ENCODE results near the gene FLNB.

FLNB gene

DNA sequence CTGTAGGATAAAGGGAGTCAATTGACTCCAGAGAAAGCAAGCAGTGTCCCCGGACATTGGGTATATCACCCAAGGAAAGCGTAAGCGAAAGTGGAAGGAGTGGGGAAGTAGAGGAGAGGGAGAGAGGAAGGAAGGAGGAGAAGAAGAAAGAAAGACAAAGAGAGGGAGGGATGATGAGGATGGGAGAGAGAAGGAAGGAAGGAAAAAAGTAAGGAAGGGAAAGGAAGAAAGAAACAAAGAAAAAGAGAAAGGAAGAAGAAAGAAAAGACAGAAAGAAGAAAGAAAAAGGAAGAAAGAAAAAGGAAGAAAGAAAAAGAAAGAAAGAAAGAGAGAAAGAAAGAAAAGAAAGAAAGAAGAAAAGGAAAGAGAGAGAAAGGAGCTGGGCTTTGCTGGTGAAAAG, 201.7 kb downstream of the FLNB start:
- DNase-seq (ENCODE audit: insufficient read length, low spot score) = no peak
- no peak for FAIRE-seq
- no peak for TF ChIP-seq POLR2A (IDR thresholded peaks at IDR 0.05; ENCODE audit: low read depth, low read length)
- no peak for TF ChIP-seq POLR2AphosphoS5 (IDR thresholded peaks at IDR 0.05; ENCODE audit: low read depth, low read length)
- no peak for TF ChIP-seq TAF1 (IDR thresholded peaks at IDR 0.05; ENCODE audit: low read depth, low read length)
- no peak for TF ChIP-seq POU2F2 (IDR thresholded peaks at IDR 0.05; ENCODE audit: low read depth, low read length)
- TF ChIP-seq SPI1 (IDR thresholded peaks at IDR 0.05; ENCODE audit: low read depth, low read length) = no peak
- TF ChIP-seq PAX5 (IDR thresholded peaks at IDR 0.05; ENCODE audit: insufficient read depth, low read length, severe bottlenecking) = no peak

DNA sequence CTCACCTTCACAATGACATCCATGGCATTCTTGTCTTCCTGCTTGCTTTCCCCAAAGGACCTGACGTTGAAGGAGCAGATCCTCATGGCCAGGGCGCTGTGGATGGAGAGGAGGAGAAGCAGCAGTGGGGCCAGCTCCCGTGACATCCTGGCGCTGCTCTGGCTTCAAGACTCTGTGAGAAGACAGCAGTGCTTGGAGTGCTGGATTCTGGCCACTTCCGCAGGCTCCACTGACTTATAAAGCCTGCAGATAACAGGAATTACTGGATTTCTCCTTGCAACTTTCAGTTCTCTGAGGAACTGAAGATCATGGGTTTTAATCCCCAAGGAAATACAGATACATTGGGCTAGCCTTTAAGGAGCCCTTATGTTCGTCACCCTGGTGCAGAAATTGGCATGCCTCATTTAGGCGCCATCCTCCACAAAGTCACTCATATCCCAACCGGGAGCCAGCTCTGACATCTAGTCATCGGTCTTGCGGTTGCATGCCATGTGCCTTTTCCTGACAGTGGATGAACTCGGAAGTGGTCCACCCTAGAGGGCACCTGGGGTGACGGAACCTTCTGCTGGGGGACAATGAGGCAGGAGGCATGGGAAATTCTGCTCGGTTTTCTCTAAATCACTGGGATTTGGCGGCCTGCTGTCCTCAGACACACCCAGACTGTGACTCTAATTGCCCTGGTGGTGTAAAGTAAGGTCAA, 202.7 kb downstream of the FLNB start, which contains the start of gene DNASE1L3:
Gene DNASE1L3 (minus strand): TSS at position 212 of the 700 bp plus-strand sequence. CDS start 66 bp downstream, at position 146.
- TF ChIP-seq TAF1 (IDR thresholded peaks at IDR 0.05; ENCODE audit: low read depth, low read length) (no peak), POU2F2 (IDR thresholded peaks at IDR 0.05; ENCODE audit: low read depth, low read length) (no peak), PAX5 (IDR thresholded peaks at IDR 0.05; ENCODE audit: insufficient read depth, low read length, severe bottlenecking) (no peak), SPI1 (IDR thresholded peaks at IDR 0.05; ENCODE audit: low read depth, low read length) (no peak), POLR2AphosphoS5 (IDR thresholded peaks at IDR 0.05; ENCODE audit: low read depth, low read length) (no peak), POLR2A (IDR thresholded peaks at IDR 0.05; ENCODE audit: low read depth, low read length) (no peak)
- no peak for FAIRE-seq
- DNase-seq (ENCODE audit: insufficient read length, low spot score) = no peak

DNA sequence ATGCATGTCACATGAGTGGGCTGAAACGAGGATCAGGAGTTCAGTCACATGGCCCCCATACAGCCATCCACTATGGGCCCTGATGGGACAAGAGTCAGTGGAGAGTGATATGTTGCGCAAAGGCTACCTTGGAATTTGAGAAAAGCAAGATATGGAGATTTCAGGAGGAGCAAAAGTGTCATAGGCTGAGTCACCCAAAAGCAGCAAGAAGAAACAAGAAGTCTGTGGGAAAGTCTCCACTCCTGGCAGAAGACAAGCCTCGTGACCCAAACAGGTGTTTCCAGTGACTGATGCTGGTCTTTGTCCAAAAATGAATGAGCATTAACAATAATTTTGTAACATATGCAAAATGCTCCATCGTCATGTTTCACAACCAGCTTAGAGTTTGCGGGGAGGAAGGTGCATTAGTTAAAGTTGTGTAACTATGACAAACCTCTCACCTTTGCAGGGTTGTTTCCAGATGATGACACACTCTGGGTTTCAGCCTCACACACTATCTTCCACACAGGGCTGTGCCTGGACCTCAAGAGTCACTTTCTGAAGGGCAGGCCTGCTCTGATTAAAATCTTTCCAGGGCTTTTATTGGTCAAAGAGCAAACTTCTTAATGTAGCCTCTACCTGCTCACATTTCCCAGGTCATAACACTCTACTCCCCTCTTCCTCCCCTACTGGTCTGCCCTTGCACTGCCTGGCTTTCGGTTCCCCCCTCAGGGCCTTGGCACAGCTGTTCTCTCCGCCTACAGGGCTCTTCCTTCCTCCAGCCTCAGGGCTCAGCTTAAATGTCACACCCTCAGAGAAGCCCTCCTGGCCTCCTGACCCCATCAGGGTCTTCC, 206.5 kb downstream of the FLNB start:
- DNase-seq (ENCODE audit: insufficient read length, low spot score) = no peak
- FAIRE-seq = peak; percentile 97
- TF ChIP-seq POLR2A (IDR thresholded peaks at IDR 0.05; ENCODE audit: low read depth, low read length) (0 out of 2 replicates have a peak, but pooled peaks have one; percentile 25), POLR2AphosphoS5 (IDR thresholded peaks at IDR 0.05; ENCODE audit: low read depth, low read length) (peak; percentile 29; the same call in 1 of the 2 replicates), PAX5 (IDR thresholded peaks at IDR 0.05; ENCODE audit: insufficient read depth, low read length, severe bottlenecking) (no peak), SPI1 (IDR thresholded peaks at IDR 0.05; ENCODE audit: low read depth, low read length) (peak; percentile 92), TAF1 (IDR thresholded peaks at IDR 0.05; ENCODE audit: low read depth, low read length) (0 out of 2 replicates have a peak, but pooled peaks have one; percentile 49), POU2F2 (IDR thresholded peaks at IDR 0.05; ENCODE audit: low read depth, low read length) (peak; percentile 89)

DNA sequence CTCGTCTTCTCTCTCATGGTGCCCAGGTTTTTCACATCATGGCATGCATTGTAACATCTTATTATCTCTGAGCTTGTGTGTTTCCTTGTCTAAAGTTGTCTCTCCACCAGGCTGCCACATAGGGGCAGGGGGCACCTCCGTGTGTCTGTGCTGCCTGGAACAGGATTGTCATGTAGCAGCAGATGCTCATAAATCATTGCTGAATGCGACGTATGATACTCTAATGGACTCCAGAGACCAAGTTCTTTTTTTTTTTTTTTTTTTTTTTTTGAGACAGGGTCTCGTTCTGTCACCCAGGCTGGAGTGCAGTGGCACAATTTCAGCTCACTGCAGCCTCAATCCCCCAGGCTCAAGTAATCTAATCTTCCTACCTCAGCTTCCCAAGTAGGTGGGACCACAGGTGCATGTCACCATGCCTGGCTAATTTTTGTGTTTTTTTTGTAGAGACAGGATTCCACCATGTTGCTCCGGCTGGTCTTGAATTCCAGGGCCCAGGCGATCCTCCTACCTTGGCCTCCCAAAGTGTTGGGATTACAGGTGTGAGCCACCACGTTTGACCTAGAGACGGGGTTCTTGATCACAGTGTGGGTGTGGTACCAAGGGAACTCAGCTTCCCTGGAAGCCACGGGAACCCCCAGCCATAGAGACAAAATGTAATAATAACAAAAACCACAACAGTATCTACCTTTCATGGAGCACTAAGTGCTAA, 207.2 kb downstream of the FLNB start:
- FAIRE-seq (peak; percentile 28), DNase-seq (ENCODE audit: insufficient read length, low spot score) (no peak)
- no peak for TF ChIP-seq POLR2AphosphoS5 (IDR thresholded peaks at IDR 0.05; ENCODE audit: low read depth, low read length)
- TF ChIP-seq PAX5 (IDR thresholded peaks at IDR 0.05; ENCODE audit: insufficient read depth, low read length, severe bottlenecking) = no peak
- no peak for TF ChIP-seq POU2F2 (IDR thresholded peaks at IDR 0.05; ENCODE audit: low read depth, low read length)

DNA sequence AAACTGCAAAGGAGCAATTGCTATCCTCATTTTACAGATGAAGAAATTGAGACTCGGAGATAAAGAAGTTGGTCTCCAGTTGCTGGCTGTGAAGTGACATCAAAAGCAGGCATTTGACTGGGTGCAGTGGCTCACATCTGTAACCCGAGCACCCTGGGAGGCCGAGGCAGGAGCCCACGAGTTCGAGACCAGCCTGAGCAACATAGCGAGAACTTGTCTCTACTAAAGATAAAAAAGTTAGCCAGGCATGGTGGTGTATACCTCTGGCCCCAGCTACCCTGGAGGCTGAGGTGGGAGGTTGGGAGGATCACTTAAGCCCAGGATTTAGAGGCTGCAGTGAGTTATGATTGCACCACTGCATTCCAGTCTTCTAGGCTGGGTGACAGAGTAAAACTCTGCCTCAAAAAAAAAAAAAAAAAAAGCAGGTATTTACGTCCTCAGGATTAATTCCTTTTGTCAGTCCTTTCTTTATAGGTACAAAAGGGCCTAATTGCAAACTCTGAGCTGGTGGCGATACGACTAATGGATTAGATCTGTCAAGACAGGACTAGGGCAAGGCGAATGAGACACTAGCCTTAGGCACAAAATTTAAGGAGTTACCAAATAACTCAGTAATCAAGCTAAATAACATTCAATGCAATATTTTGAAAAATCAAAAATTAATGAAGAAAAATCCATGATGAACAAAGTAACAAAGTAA, 208.4 kb downstream of the FLNB start:
- TF ChIP-seq TAF1 (IDR thresholded peaks at IDR 0.05; ENCODE audit: low read depth, low read length) = no peak

DNA sequence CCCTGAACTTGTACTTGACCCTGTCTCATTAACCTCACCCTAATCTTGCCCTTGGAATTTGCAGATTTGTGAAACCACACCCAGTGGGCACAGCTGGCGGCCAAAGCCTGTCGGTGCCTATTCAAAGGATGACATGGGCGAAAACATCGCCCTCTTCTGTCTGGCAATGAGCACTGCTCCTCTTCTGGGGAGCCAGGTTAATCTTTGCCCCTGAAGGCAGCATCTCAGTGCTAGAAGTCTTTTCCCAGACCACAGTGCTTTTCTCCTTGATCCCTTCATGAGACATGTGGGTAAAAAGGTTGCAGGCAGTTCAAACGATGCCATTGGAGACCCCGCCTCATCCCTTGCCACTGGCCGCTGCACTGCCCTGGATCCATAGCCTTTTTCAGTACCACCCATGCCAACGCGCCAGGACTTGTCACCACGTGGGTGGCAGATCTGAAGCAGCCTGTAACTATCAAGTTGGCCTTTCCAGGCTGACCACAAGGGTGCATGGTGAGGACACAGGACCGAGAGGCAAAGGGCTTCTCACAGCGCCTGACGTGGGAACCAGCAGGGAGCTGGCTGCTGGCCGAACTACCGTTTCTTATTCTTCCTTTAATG, 209.1 kb downstream of the FLNB start:
- peak; percentile 89 for FAIRE-seq
- no peak for DNase-seq (ENCODE audit: insufficient read length, low spot score)
- TF ChIP-seq POU2F2 (IDR thresholded peaks at IDR 0.05; ENCODE audit: low read depth, low read length) (no peak; the same call in 1 of the 2 replicates), PAX5 (IDR thresholded peaks at IDR 0.05; ENCODE audit: insufficient read depth, low read length, severe bottlenecking) (no peak), SPI1 (IDR thresholded peaks at IDR 0.05; ENCODE audit: low read depth, low read length) (no peak)

More for the DNA sequence above, 208.4 kb downstream of the FLNB start:
- FAIRE-seq (no peak), DNase-seq (ENCODE audit: insufficient read length, low spot score) (no peak)

DNA sequence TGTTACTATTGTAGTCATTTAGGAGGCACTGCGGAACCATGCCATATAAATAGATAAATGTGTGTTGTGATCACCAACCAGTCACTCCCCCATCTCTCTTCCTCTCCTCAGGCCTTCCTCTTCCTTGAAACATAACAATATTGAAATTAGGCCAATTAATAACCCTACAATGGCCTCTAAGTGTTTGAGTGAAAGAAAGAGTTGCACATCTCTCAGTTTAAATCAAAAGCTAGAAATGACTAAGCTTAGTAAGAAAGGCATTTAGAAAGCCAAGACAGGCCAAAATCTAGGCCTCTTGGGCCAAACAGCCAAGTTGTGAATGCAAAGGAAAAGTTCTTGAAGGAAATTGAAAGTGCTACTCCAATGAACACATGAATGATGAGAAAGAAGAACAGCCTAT, 210.7 kb downstream of the FLNB start:
- no peak for DNase-seq (ENCODE audit: insufficient read length, low spot score)
- peak; percentile 59 for TF ChIP-seq SPI1 (IDR thresholded peaks at IDR 0.05; ENCODE audit: low read depth, low read length)
- TF ChIP-seq PAX5 (IDR thresholded peaks at IDR 0.05; ENCODE audit: insufficient read depth, low read length, severe bottlenecking) = no peak
- peak; percentile 13 for FAIRE-seq

Measured in GM12891 (cell line).